HEK293T (cell line): ENCODE measurements around the gene SLC44A3.

Experiments used
- ARNT ChIP-seq: fragments of 450-650 bp; IDR thresholded peaks from 2 replicates; pipeline ENCODE4 v1.6.1; 2017; ENCODE audit warnings: mild to moderate bottlenecking
- BHLHE40 ChIP-seq: fragments of 450-650 bp; IDR thresholded peaks from 2 replicates; pipeline ENCODE4 v1.6.1; 2016; ENCODE audit warnings: mild to moderate bottlenecking, moderate library complexity, borderline replicate concordance
- CTBP1 ChIP-seq: fragments of 450-650 bp; IDR thresholded peaks from 2 replicates; pipeline ENCODE4 v1.6.1; 2016; ENCODE audit warnings: borderline replicate concordance
- ELF4 ChIP-seq: fragments of 450-650 bp; IDR thresholded peaks from 2 replicates; pipeline ENCODE4 v1.6.1; 2017; ENCODE audit warnings: antibody characterized with exemption
- FOXA1 ChIP-seq: fragments of 450-650 bp; IDR thresholded peaks from 2 replicates; pipeline ENCODE4 v1.6.1; 2016; ENCODE audit warnings: mild to moderate bottlenecking
- FOXK2 ChIP-seq: fragments of 450-650 bp; IDR thresholded peaks from 2 replicates; pipeline ENCODE4 v1.6.1; 2016; ENCODE audit warnings: mild to moderate bottlenecking
- FOXM1 ChIP-seq: fragments of 450-650 bp; IDR thresholded peaks from 2 replicates; pipeline ENCODE4 v1.6.1; 2017; ENCODE audit warnings: mild to moderate bottlenecking, borderline replicate concordance
- HDGF ChIP-seq: fragments of 450-650 bp; IDR thresholded peaks from 2 replicates; pipeline ENCODE4 v1.6.1; 2017; ENCODE audit warnings: antibody characterized with exemption, borderline replicate concordance
- SP1 ChIP-seq: fragments of 450-650 bp; IDR thresholded peaks from 2 replicates; pipeline ENCODE4 v1.6.1; 2017
- SUZ12 ChIP-seq: fragments of 450-650 bp; IDR thresholded peaks from 2 replicates; pipeline ENCODE4 v1.6.1; 2016; ENCODE audit warnings: mild to moderate bottlenecking
- TARDBP ChIP-seq: fragments of 450-650 bp; IDR thresholded peaks from 2 replicates; pipeline ENCODE4 v1.6.1; 2016
- ZNF384 ChIP-seq: fragments of 450-650 bp; IDR thresholded peaks from 2 replicates; pipeline ENCODE4 v1.6.1; 2016
- TF ChIP-seq, protein P1 (sequence below): fragments of 450-650 bp; IDR thresholded peaks from 2 replicates; pipeline ENCODE4 v1.6.1; 2016

DNA sequence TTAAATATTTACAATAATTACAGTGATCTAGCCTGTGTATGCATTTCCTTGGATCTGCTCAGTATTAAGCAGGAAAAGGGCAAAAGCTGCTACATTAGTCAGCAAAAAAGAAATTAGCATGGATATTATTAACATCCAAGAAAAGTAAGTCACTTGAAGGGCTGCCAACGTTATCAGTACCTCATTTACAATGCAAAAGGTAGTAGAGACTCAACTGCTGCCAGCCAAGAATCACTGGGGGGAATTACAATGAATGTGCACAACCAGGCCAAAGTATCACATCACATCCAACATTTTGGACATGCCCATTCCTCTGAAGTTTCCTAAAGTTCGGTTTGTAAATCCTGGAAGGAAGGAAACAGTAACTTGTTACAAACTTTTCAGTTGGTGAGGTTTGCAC lies 104.8 kb downstream of the SLC44A3 start:
- TF ChIP-seq SP1 = no peak
- TF ChIP-seq, protein P1, sequence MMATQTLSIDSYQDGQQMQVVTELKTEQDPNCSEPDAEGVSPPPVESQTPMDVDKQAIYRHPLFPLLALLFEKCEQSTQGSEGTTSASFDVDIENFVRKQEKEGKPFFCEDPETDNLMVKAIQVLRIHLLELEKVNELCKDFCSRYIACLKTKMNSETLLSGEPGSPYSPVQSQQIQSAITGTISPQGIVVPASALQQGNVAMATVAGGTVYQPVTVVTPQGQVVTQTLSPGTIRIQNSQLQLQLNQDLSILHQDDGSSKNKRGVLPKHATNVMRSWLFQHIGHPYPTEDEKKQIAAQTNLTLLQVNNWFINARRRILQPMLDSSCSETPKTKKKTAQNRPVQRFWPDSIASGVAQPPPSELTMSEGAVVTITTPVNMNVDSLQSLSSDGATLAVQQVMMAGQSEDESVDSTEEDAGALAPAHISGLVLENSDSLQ = no peak
- no peak for TF ChIP-seq FOXM1
- TF ChIP-seq BHLHE40 = no peak
- no peak for TF ChIP-seq FOXK2
- TF ChIP-seq FOXA1 = no peak
- TF ChIP-seq TARDBP = no peak
- TF ChIP-seq HDGF = no peak
- TF ChIP-seq ARNT = no peak
- TF ChIP-seq SUZ12 = no peak
- TF ChIP-seq ELF4 = no peak
- TF ChIP-seq CTBP1 = no peak
- TF ChIP-seq ZNF384 = no peak
